Gastroesophageal sphincter (tissue), 3 donors: ENCODE measurements around the gene PIK3C2G.

ENCODE experiments used
- CTCF ChIP-seq, 4 experiments: fragments of 200-600 bp in 2 of 4; fragments of 450-650 bp in 2 of 4; sonication (generic) in 1 of 4; IDR thresholded peaks; one replicate each; pipeline ENCODE4 v1.5.1; 2017 to 2019; ENCODE audit warnings: antibody characterized with exemption in 4 of 4, mild to moderate bottlenecking in 2 of 4, moderate library complexity in 2 of 4
- EP300 ChIP-seq: sonication (generic); formaldehyde crosslinking; IDR thresholded peaks from one replicate; pipeline ENCODE4 v1.6.1; 2017; ENCODE audit warnings: antibody characterized with exemption, mild to moderate bottlenecking
- POLR2A ChIP-seq, 2 donors: fragments of 450-650 bp; IDR thresholded peaks; one replicate each; pipeline ENCODE4 v1.6.1; 2017; ENCODE audit warnings: antibody characterized with exemption in 2 of 2, mild to moderate bottlenecking in 2 of 2, moderate library complexity in 1 of 2
- POLR2AphosphoS5 ChIP-seq: sonication (generic); formaldehyde crosslinking; IDR thresholded peaks from one replicate; pipeline ENCODE4 v1.6.1; 2017; ENCODE audit warnings: antibody characterized with exemption

- TF ChIP-seq CTCF (IDR thresholded peaks at IDR 0.05) (no peak), POLR2A (IDR thresholded peaks at IDR 0.05) (no peak), POLR2AphosphoS5 (no peak), EP300 (no peak)
Observed at GRCh38 chr12:18345021-18345735, 83.9 kb downstream of the PIK3C2G start.
